Neuronal stem cell (in vitro differentiated cells): ENCODE measurements around the gene OR11H6.
"Not testable (repeated sequence)": the region's sequence is repeated elsewhere in the genome, so short reads cannot be mapped to it uniquely, and the experiment has no call there.

Experiments used
- DNase-seq: peaks from one replicate; pipeline ENCODE4 v3.0.0-alpha.2; 2013; ENCODE audit warnings: low spot score
- H2AFZ ChIP-seq: one replicate; pipeline ENCODE4 v1.6.1; 2013; ENCODE audit warnings: mild to moderate bottlenecking, low read length, inconsistent platforms
- H2AK5ac ChIP-seq: 2 replicates; pipeline ENCODE4 v1.6.1; 2013; ENCODE audit warnings: low read depth, mild to moderate bottlenecking, inconsistent platforms, low read length, moderate library complexity, mixed read lengths
- H2BK120ac ChIP-seq: 2 replicates; pipeline ENCODE4 v1.6.1; 2013; ENCODE audit warnings: low read depth, mild to moderate bottlenecking, inconsistent platforms, low read length, moderate library complexity, mixed read lengths
- H2BK12ac ChIP-seq: one replicate; pipeline ENCODE4 v1.6.1; 2013; ENCODE audit warnings: low read length, inconsistent platforms
- H2BK15ac ChIP-seq: 2 replicates; pipeline ENCODE4 v1.6.1; 2013; ENCODE audit warnings: mild to moderate bottlenecking, low read length, inconsistent platforms, mixed read lengths
- H2BK5ac ChIP-seq: one replicate; pipeline ENCODE4 v1.6.1; 2013; ENCODE audit warnings: inconsistent platforms, mild to moderate bottlenecking, low read length, moderate library complexity
- H3K14ac ChIP-seq: one replicate; pipeline ENCODE4 v1.6.1; 2013; ENCODE audit warnings: low read length, inconsistent platforms
- H3K18ac ChIP-seq: 2 replicates; pipeline ENCODE4 v1.6.1; 2013; ENCODE audit warnings: low read length, inconsistent platforms
- H3K23ac ChIP-seq: 2 replicates; pipeline ENCODE4 v1.6.1; 2013; ENCODE audit warnings: low read depth, mild to moderate bottlenecking, mixed read lengths, low read length, inconsistent platforms; ENCODE audit not compliant: poor library complexity
- H3K27ac ChIP-seq: replicated peaks from 3 replicates; pipeline ENCODE4 v1.5.1; 2013; ENCODE audit warnings: low read length, inconsistent platforms
- H3K27me3 ChIP-seq, 3 experiments: 2 replicates each; pipeline ENCODE4 v1.6.1; 2013; ENCODE audit warnings: low read length in 3 of 3, mild to moderate bottlenecking in 2 of 3, inconsistent platforms in 1 of 3, low read depth in 1 of 3, mixed read lengths in 1 of 3, moderate library complexity in 1 of 3; ENCODE audit not compliant: control insufficient read depth in 3 of 3, insufficient read depth in 3 of 3
- H3K36me3 ChIP-seq, 2 donors: replicated peaks in 1 of 2; 2 replicates each; pipeline ENCODE4 v1.6.1; 2013; ENCODE audit warnings: low read length in 2 of 2; ENCODE audit not compliant: control insufficient read depth in 2 of 2, insufficient read depth in 2 of 2
- H3K4ac ChIP-seq: 2 replicates; pipeline ENCODE4 v1.6.1; 2013; ENCODE audit warnings: inconsistent platforms, mild to moderate bottlenecking, low read length, moderate library complexity
- H3K4me1 ChIP-seq, 2 donors: 1 replicate in 1 of 2; 2 replicates in 1 of 2; pipeline ENCODE4 v1.6.1; 2013; ENCODE audit warnings: low read length in 2 of 2, low read depth in 1 of 2; ENCODE audit not compliant: control insufficient read depth in 2 of 2, insufficient read depth in 1 of 2
- H3K4me2 ChIP-seq: one replicate; pipeline ENCODE4 v1.6.1; 2013; ENCODE audit warnings: mild to moderate bottlenecking, low read length, inconsistent platforms; ENCODE audit not compliant: insufficient read depth, poor library complexity, severe bottlenecking
- H3K4me3 ChIP-seq, 2 donors: 2 replicates each; pipeline ENCODE4 v1.5.1; 2013; ENCODE audit warnings: low read length in 2 of 2, mild to moderate bottlenecking in 2 of 2, inconsistent platforms in 1 of 2, moderate library complexity in 1 of 2
- H3K79me1 ChIP-seq: one replicate; pipeline ENCODE4 v1.6.1; 2013; ENCODE audit warnings: low read depth, mild to moderate bottlenecking, inconsistent platforms, low read length, moderate library complexity
- H3K9ac ChIP-seq: one replicate; pipeline ENCODE4 v1.6.1; 2013; ENCODE audit warnings: mild to moderate bottlenecking, low read depth, low read length, inconsistent platforms; ENCODE audit not compliant: poor library complexity
- H3K9me3 ChIP-seq, 2 donors: replicated peaks in 1 of 2; 2 replicates each; pipeline versions ENCODE3 to v1.6.1; 2013; ENCODE audit warnings: low read length in 2 of 2, mild to moderate bottlenecking in 2 of 2, inconsistent platforms in 1 of 2, low read depth in 1 of 2, mixed read lengths in 1 of 2, moderate library complexity in 1 of 2; ENCODE audit not compliant: control insufficient read depth in 2 of 2, insufficient read depth in 1 of 2
- H4K8ac ChIP-seq: one replicate; pipeline ENCODE4 v1.6.1; 2013; ENCODE audit warnings: low read depth, mild to moderate bottlenecking, inconsistent platforms, low read length, moderate library complexity
- H4K91ac ChIP-seq: one replicate; pipeline ENCODE4 v1.6.1; 2013; ENCODE audit warnings: low read length, low read depth, mild to moderate bottlenecking, inconsistent platforms; ENCODE audit not compliant: poor library complexity
- WGBS, 2 donors: extraction: QIAGEN DNeasy Blood & Tissue Kit; methylation state at CpG; one replicate each; pipeline ENCODE4 v1.1.7; 2013; ENCODE audit warnings: missing lambda C conversion rate in 2 of 2, mixed read lengths in 1 of 2; ENCODE audit not compliant: insufficient read length in 2 of 2, insufficient replicate concordance in 1 of 2; ENCODE audit errors: extremely low coverage in 2 of 2; 5-methylcytosine and 5-hydroxymethylcytosine counted together

OR11H6 gene

GRCh38 chr14:20190596-20190995 lies 32.9 kb upstream of the OR11H6 start, which contains the start of gene OR11G2:
TSS of gene OR11G2 (plus strand) at chr14:20190896. CDS start at chr14:20197438, 6,542 bp downstream.
- Histone ChIP-seq H4K8ac (no peak within 1 kb of the TSS), H2BK12ac (no peak within 1 kb of the TSS), H2BK5ac (no peak within 1 kb of the TSS), H2AK5ac (no peak within 1 kb of the TSS), H3K36me3 (no peaks in the 10 kb centered on the region), H3K27ac (no peak within 1 kb of the TSS), H3K4me1 (no peaks in the 10 kb centered on the region), H3K18ac (no peak within 1 kb of the TSS), H3K4me2 (no peak within 1 kb of the TSS), H3K4me3 (no peak within 1 kb of the TSS), H3K23ac (no peak within 1 kb of the TSS), H3K27me3 (peaks cover 0 to 13% (median 0%) of the 10 kb centered on the region in 3 experiments), H3K14ac (no peak within 1 kb of the TSS), H4K91ac (no peak within 1 kb of the TSS), H2BK120ac (no peak within 1 kb of the TSS), H2BK15ac (no peak within 1 kb of the TSS), H3K9ac (no peak within 1 kb of the TSS), H2AFZ (no peak within 1 kb of the TSS), H3K9me3 (peaks cover 0 to 22% of the 10 kb centered on the region in 2 donors), H3K79me1 (peaks cover 2% of the 10 kb centered on the region), H3K4ac (no peak within 1 kb of the TSS)
- WGBS, 2 donors = no CpG with 5 or more reads among the region's 1 CpG
- no peak for DNase-seq

- H3K23ac ChIP-seq = no peak overlapping the region
- no peak overlapping the region for H2BK15ac ChIP-seq
- H2AK5ac ChIP-seq = no peak overlapping the region
- H2BK120ac ChIP-seq = no peak overlapping the region
- DNase-seq = no peak
- H3K14ac ChIP-seq = no peak overlapping the region
- no peak overlapping the region for H3K9ac ChIP-seq
- peaks cover 0 to 15% (median 0%) of the 10 kb centered on the region in 3 experiments for H3K27me3 ChIP-seq
- H4K8ac ChIP-seq = no peak overlapping the region
- no peak overlapping the region for H2AFZ ChIP-seq
- WGBS, 2 donors = no CpG with 5 or more reads among the region's 3 CpGs
- no peak overlapping the region for H3K4ac ChIP-seq
- no peak overlapping the region for H3K18ac ChIP-seq
- no peaks in the 10 kb centered on the region for H3K4me1 ChIP-seq
- H3K4me2 ChIP-seq = no peak overlapping the region
- no peak overlapping the region for H3K27ac ChIP-seq
- H3K4me3 ChIP-seq = no peak overlapping the region
- no peak overlapping the region for H2BK5ac ChIP-seq
- peaks cover 2% of the 10 kb centered on the region for H3K79me1 ChIP-seq
- H4K91ac ChIP-seq = no peak overlapping the region
- H2BK12ac ChIP-seq = no peak overlapping the region
- no peaks in the 10 kb centered on the region for H3K36me3 ChIP-seq
- peaks cover 0 to 25% of the 10 kb centered on the region in 2 donors for H3K9me3 ChIP-seq
These were observed 32.1 kb upstream of the OR11H6 start for GRCh38 chr14:20191396-20191795.

GRCh38 chr14:20194101-20194500 lies 29.4 kb upstream of the OR11H6 start:
- Histone ChIP-seq H3K4me1 (no peaks in the 10 kb centered on the region), H4K8ac (no peak overlapping the region), H2BK5ac (no peak overlapping the region), H2BK120ac (no peak overlapping the region), H3K9ac (no peak overlapping the region), H3K27me3 (peaks cover 0 to 15% (median 0%) of the 10 kb centered on the region in 3 experiments), H3K4me3 (no peak overlapping the region), H4K91ac (no peak overlapping the region), H2AK5ac (no peak overlapping the region), H3K18ac (no peak overlapping the region), H2BK15ac (no peak overlapping the region), H2BK12ac (no peak overlapping the region), H3K27ac (no peak overlapping the region), H3K9me3 (peaks cover 0 to 24% of the 10 kb centered on the region in 2 donors), H3K23ac (no peak overlapping the region), H3K79me1 (no peaks in the 10 kb centered on the region), H3K4ac (no peak overlapping the region), H3K36me3 (no peaks in the 10 kb centered on the region), H3K14ac (no peak overlapping the region), H2AFZ (no peak overlapping the region), H3K4me2 (no peak overlapping the region)
- no peak for DNase-seq

GRCh38 chr14:20195170-20195569 lies 28.3 kb upstream of the OR11H6 start:
- not testable (repeated sequence) for H2BK5ac ChIP-seq, H3K4me1 ChIP-seq, H3K36me3 ChIP-seq, H2BK12ac ChIP-seq, H2BK15ac ChIP-seq, H4K8ac ChIP-seq, H4K91ac ChIP-seq, H3K79me1 ChIP-seq, H2AK5ac ChIP-seq, H3K14ac ChIP-seq, H3K23ac ChIP-seq, H3K4me3 ChIP-seq, DNase-seq, H3K9ac ChIP-seq, H2AFZ ChIP-seq, H2BK120ac ChIP-seq, H3K18ac ChIP-seq, H3K4me2 ChIP-seq, H3K27ac ChIP-seq, H3K4ac ChIP-seq
- no CpG with 5 or more reads among the region's 6 CpGs for WGBS, 2 donors
- Histone ChIP-seq H3K27me3 (peaks cover 0 to 15% (median 0%) of the 10 kb centered on the region in 3 experiments), H3K9me3 (peaks cover 0 to 24% of the 10 kb centered on the region in 2 donors)
